ENCODE measurements around the gene ISG20.

The ISG20 gene

DNA sequence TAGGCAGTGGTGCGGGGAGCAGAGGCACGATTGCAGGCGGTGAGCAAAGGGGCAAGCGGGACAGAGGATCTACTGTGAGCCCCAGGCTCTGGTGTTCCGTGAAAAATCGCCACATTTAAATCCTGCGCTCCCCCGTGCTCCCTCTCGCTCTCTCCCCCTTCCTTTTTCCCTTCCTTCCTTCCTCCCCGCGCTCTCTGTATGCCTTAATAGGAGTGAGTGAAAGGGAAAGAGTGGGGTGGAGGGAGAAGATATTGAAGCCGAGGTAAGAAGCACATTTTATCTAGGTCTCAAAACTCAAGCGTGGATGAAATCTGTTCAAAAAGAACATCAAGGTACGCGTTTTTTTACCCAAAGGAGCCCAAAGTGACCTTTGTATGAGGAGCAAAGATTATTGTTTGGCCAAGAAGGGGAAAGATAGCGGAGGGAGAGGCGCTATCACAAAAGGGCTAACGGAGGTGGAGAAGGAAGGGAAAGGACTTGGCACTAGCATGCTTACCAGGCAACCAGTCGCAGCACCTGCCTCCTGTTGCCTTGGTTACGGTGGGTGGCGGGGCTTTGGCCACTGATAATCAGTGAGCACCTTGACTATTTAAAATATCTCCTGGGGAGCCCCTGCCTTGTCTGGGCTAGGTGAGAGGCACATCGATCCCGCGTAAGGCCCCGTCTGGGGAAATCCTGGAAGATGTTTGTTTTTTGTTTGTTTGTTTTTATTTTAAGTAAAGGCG is 32.6 kb upstream of the ISG20 start:
- TF ChIP-seq, protein P1, sequence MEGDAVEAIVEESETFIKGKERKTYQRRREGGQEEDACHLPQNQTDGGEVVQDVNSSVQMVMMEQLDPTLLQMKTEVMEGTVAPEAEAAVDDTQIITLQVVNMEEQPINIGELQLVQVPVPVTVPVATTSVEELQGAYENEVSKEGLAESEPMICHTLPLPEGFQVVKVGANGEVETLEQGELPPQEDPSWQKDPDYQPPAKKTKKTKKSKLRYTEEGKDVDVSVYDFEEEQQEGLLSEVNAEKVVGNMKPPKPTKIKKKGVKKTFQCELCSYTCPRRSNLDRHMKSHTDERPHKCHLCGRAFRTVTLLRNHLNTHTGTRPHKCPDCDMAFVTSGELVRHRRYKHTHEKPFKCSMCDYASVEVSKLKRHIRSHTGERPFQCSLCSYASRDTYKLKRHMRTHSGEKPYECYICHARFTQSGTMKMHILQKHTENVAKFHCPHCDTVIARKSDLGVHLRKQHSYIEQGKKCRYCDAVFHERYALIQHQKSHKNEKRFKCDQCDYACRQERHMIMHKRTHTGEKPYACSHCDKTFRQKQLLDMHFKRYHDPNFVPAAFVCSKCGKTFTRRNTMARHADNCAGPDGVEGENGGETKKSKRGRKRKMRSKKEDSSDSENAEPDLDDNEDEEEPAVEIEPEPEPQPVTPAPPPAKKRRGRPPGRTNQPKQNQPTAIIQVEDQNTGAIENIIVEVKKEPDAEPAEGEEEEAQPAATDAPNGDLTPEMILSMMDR (conservative IDR thresholded peaks at IDR 0.05; ENCODE audit: control insufficient read depth, insufficient read depth, low read depth, low read length): no peak
- DNase-seq (ENCODE audit: low read depth): no peak
- no peak overlapping the region for H3K4me3 ChIP-seq (ENCODE audit: control insufficient read depth, low read depth, low read length)

DNA sequence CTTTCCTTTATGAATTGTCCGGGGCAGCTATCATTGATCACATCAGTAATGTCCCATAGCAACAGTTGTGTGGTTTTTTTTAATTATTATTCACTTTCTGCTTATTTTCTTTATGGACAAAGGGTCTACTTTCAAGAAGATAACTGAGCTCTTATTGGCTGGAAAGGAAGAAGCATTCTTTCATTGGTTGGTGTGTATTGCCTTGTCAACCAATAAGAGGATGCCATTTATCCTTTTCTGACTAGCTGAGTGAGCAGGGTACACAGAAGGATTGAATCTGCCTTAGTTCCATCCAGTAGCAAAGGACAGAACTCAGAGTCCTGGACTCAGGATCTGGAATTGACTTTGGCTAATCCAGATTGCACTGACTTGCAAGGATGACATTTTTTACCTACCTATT is 30.9 kb upstream of the ISG20 start:
- no peak overlapping the region for H3K4me3 ChIP-seq (ENCODE audit: control insufficient read depth, low read depth, low read length)
- TF ChIP-seq, protein P1 (conservative IDR thresholded peaks at IDR 0.05; ENCODE audit: control insufficient read depth, insufficient read depth, low read depth, low read length): no peak
- DNase-seq (ENCODE audit: low read depth): no peak

DNA sequence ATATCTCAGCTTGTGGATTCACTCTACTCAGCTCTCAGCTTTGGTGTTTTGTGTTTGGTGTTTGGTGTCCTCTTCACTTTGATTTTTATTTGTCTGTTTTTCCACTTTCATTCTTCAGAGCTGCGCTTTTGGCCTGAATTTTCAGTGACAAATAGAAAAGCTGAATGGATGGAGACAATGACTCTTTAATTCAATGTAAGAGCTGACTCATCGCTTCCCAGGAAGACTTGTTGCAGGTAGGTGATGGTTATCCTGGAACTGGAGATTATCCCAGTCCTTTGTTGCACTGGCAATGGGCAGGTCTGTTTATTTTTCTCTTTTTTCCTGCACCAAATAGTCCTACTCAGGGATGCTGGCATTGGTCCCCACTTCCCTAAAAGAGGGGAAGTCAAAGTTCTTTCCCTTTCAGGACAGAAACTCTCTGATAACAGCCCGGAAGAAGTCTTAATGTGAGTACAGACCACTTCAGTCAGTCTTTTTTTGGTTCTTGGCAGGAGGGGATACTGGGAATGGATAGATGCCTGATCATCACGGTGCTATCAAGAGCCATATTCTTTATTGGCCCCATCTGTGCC is 30.1 kb upstream of the ISG20 start:
- no peak for DNase-seq (ENCODE audit: low read depth)
- TF ChIP-seq, protein P1 (conservative IDR thresholded peaks at IDR 0.05; ENCODE audit: control insufficient read depth, insufficient read depth, low read depth, low read length): no peak
- H3K4me3 ChIP-seq (ENCODE audit: control insufficient read depth, low read depth, low read length): no peak overlapping the region

DNA sequence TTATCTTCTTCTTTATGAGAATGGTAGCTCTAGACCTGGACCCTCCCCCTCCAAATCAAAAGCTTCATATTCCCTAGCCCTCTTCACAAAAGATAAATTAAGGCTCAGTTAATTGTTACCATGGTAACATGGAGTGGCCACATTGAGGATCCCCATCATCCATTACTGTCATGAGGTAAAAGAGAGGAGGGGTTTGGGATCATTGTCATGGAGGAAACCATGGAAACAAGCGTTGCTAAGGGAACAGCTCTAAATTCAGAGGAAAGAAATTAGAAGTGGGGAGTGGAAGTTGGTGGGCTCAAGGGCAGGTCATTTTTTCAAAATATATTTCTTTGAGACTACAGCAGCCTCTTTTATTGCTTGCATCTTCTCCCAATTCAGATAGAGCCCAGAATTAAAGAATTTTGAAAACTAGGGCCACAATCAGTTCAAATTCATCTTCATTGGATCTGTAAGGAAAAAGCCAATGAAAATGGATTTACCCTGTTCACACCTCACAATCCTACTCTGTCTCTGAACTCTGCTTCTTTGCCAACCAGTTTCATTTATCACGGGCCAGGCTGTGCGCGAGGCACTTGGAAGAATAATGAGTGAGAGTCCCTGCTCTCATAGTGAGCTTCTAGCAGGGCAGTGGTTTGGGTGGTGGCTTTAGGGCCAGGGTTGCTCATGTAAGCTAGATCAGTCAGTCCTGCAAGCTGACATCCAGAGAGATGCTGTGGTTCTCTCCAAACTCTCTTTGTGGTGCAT is 29.3 kb upstream of the ISG20 start:
- DNase-seq (ENCODE audit: low read depth): no peak
- TF ChIP-seq, protein P1 (conservative IDR thresholded peaks at IDR 0.05; ENCODE audit: control insufficient read depth, insufficient read depth, low read depth, low read length): no peak
- H3K4me3 ChIP-seq (ENCODE audit: control insufficient read depth, low read depth, low read length): no peak overlapping the region

DNA sequence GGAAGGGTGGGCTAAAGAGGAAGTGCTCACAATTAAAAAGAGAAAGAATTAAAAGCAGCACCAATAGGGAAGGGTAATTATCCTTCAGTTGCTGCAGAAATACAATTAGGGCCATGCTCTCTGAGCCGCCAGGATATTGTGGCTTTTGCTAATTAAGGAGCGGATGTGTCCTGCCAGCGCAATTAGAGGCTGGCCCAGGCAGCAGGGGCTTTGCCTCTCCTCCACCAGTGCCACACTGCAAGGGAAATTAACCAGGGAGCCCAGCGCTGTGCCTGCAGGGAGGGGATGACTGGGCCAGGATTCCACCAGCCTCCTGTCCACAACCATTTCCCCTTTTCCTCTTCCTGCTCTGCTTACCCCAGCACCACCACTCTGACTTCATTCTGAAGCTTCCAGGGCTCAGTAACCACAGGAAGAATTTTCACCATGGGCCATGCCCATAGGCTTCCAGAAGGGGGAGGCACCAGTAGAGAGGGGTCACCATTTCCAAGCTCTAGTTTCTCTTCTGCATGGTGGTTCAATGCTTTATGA is 28.1 kb upstream of the ISG20 start:
- no peak overlapping the region for H3K4me3 ChIP-seq (ENCODE audit: control insufficient read depth, low read depth, low read length)
- DNase-seq (ENCODE audit: low read depth): no peak
- TF ChIP-seq, protein P1 (conservative IDR thresholded peaks at IDR 0.05; ENCODE audit: control insufficient read depth, insufficient read depth, low read depth, low read length): no peak

DNA sequence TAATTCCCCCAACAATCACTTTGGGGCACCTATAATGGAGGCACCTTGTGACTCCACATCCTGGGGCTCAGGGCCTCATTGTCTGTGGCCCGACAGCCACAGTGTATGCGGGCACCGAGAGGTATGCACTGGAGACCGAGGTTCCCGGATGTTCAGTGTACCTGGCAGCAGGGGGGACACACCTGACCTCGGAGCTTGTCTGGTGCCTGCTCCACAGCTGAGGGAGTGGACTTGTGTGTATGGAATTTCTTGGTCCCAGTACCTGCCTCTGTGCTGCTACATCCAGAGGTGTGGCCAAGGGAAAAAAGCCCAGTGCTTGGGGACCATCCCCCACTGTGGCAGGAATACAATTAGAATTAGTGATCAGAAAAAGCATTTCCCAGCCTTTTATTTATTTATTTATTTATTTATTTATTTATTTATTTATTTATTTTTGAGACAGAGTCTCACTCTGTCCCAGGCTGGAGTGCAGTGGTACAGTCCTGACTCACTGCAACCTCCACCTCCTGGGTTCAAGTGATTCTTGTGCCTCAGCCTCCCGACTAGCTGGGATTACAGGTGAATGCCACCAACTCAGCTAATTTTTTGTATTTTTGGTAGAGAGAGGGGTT is 26.5 kb upstream of the ISG20 start:
- H3K4me3 ChIP-seq (ENCODE audit: control insufficient read depth, low read depth, low read length): no peak overlapping the region
- TF ChIP-seq, protein P1 (conservative IDR thresholded peaks at IDR 0.05; ENCODE audit: control insufficient read depth, insufficient read depth, low read depth, low read length): no peak
- DNase-seq (ENCODE audit: low read depth): no peak
